SKM-1 (cell line): ENCODE data around the gene SMIM24.
"Not testable (repeated sequence)": the region's sequence is repeated elsewhere in the genome, so short reads cannot be mapped to it uniquely, and the experiment has no call there.

ENCODE experiments used
- DNase-seq: peaks from one replicate; lab custom pipeline; 2025; ENCODE audit not compliant: unreplicated experiment; lab: John Stamatoyannopoulos, UW

The SMIM24 gene

DNA sequence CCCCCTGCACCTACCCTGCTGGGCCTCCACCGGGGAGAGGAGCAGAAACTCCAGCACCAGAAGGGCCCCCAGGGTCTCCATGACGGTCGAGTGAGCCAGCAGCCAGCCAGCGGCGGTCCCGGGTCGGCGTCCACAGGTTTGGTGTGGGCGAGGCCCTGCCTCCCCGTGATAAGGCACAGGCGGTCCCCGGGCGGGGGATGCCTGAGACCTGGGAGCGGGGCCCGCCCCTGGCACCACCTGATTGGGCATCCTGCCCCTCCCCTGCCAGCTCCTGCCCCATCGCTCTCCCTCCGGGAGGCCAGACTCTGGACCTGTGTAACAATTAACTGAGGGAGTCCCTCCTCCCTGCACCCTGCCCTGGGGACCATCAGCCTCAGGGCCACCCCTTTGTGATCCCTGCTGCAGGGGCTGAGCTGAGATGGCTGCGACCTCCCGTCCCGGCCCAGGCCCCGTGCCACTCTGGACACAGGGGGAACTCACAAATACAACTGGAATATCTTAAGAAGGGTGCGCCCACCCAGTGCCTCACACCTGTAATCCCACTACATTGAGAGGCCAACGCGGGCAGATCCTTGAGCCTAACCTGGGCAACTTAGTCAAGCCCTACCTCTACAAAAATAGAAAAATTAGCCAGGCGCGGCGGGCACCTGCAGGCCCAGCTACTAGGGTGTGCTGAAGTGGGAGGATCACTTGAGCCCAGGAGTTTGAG lies at the start of gene SMIM24:
Gene SMIM24, minus strand, starts transcription at position 143 of the 709 bp plus-strand sequence. Its CDS starts 62 bp downstream, at position 81.
- no peak for DNase-seq

DNA sequence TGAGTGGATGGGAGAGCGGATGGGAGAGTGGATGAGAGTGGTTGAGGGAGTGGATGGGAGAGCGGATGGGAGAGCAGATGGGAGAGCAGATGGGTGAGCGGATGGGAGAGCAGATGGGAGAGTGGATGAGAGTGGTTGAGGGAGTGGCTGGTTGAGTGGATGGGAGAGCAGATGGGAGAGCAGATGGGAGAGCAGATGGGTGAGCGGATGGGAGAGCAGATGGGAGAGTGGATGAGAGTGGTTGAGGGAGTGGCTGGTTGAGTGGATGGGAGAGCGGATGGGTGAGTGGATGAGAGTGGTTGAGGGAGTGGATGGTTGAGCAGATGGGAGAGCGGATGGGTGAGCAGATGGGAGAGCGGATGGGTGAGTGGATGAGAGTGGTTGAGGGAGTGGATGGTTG lies 49.0 kb upstream of the SMIM24 start:
- DNase-seq, result not testable (repeated sequence)

DNA sequence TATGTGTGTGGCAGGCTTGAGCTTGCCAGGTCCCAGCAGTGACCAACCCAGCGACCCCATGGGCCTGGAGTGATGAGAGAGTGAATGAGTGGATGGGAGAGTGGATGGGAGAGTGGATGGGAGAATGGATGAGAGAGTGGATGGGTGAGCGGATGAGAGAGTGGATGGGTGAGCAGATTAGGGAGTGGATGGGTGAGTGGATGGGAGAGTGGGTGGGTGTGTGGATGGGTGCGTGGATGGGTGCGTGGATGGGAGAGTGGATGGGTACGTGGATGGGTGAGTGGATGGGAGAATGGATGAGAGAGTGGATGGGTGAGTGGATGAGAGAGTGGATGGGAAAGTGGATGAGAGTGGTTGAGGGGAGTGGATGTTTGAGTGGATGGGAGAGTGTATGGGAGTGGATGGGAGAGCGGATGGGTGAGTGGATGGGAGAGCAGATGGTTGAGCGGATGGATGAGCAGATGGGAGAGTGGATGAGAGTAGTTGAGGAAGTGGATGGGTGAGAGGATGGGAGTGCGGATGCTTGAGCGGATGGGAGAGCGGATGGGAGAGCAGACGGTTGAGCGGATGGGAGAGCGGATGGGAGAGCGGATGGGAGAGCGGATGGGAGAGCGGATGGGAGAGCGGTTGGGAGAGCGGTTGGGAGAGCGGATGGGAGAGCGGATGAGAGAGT lies 48.4 kb upstream of the SMIM24 start:
- no peak for DNase-seq

DNA sequence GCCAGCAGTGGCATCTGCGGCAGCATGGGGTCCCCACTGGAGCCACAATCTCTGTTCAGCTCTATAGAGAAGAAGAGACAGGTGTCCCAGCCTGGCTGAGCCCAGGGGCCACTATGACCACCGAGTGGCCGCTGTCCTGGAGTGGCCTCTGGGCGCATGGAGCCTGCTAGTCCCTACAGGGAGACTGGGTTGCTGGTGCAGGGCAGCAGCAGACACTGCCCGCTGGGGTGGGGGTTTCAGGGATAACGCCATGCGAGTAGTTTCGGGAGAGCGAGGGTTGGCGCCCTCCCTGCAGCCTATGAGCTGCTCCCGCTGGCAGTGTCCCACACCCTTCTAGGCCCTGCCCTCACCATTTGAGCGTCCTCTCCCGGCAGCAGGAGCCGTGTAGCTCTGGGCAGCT lies 47.8 kb upstream of the SMIM24 start:
- no peak for DNase-seq

DNA sequence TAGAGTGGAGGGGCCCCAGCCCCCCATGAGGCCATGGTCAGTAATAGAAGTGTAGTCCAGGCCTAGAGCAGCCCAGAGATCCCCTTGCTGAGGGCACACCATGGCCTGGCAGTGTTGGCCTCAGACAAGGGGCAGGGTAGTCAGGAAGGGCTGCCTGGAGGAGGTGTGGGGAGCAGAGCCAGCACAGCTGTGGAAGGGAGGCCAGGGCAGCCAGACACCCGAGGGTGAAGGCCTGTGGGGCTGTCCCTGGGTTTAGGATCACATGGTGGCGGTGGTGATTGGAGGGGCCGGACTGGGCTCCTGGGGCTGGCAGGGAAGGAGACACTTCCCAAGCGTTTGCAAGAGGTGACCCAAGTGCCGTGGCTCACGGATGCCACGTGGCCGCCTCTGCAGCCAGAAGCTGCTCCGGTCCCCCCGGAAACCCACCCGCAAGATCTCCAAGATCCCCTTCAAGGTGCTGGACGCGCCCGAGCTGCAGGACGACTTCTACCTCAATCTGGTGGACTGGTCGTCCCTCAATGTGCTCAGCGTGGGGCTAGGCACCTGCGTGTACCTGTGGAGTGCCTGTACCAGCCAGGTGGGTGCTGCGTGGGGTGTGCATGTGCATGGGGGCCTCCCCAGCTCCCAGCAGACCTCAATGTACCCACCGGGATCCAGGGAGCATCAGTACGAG lies 47.0 kb upstream of the SMIM24 start:
- no peak for DNase-seq

DNA sequence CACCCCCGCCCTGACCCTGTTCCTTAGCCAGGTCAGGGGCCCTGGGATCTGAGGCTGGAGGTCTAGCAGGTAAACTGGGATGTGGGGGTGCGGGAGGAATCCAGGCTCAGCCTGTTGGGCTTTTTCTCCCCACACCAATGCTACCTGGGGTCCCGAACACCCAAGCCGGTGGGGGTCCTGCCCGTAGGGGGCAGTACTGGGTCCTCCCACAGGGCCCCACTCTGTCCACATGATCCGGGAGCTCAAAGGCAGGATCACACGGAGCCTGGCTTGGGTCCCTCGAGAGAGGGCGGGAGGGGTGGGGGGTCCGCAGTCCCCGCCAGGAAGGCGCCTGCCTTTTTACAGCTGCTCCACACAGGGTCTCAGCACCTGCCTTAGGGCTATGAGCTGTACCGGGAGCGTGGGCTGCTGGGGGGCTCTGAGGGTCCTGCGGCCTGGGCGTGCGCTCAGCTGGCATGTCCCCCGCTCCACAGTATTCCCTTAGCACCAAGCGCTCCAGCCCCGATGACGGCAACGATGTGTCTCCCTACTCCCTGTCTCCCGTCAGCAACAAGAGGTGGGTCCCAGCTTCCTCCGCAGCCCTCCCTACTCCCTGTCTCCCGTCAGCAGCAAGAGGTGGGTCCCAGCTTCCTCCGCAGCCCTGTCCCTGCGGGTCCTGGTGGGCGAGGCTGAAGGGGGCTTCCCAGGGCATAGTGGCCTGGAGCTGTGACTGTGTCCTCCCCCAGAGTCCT lies 46.3 kb upstream of the SMIM24 start:
- no peak for DNase-seq

DNA sequence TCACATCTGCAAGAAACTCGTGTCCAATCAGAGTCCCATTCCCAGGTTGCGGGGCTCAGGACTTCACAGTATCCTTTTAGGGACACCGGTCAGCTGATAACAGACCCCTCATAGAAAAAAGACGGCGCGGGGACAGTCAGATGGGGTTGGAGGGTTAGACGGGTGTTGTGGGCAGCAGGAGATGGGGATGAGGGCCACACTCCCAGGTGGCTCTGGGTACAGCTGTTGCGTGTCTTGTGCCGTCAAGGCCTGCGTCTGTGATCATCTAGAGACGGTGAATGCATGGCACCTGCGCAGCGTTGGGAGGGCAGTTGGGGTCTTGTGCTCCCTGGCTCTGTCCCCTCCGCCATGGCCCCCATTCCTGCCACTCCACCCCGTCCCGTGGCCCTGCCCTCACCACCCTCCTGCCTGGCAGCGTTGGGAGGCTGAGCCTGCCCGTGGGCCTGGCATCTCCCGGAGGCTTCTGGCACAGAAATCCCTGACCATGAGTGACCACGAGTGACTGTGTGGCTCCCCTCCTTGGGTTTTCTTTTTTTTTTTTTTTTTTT lies 44.7 kb upstream of the SMIM24 start:
- DNase-seq, result no peak

DNA sequence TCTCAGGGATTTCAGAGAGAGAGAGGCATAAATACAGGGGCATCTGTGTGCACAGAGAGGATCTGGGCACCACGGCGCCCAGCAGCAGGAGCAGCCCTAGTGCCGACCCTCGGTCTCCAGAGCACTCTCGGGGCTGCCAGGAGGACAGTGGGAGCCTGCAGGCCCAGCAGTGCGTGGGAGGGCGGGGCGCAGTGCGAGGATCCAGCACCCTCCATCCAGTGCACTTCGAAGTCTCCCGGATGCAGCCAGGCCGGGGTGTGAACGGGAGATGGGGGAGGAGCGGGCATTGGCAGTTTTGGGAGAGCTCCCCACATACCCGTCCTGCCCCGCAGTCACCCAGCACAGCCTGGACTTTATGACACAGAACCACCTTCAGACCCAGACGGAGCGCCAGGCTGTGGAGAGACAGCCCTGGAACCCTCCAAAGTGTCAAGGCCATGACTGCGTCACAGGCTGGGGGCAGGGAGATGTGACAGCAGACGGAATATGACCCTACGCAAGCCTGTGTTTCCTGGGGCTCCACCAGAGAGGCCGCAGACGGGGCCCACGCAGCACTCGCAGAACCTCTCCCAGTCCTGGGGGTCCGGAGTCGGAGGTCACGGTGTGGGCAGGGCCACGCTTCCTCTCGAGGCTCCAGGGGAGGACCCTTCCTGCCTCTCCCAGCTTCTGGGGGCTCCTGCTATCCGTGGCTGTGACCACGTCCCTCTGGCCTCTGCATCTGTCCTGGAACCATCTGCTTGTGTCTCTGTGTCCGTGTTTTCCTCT lies 43.9 kb upstream of the SMIM24 start:
- DNase-seq, result no peak

DNA sequence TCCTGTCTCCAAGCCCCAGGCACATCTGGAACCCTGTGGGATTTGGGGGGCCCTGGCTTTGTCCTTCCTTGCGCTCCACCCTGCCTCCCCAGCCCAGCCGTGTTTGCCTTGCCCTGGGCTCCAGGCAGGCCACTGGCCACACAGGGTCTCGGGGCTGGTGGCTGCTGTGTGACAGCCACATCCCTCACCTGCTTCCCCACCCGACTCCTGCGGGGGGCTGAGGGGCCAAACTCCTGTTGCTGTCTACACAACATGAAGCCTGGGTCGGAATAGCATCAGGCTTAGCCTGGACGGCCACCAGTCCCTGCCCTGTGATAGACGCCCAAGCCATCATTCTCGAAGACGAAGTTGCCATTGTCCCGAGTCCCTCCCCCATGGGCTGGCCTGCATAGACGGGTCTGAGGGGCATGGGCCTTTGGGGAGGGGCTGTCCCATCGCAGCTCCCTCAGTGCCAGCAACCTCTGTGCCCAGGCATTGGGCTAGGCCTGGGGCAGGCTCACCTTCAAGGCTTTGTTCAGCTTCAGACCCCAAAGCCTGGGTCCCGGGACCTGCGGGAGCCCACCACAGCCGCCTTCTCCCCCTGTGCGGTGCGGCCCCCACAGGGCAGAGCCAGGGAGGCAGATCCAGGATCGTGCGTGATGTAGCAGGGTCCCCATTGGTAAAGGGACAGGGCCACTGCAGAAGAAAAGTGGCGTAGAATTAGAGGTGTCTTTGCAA lies 43.2 kb upstream of the SMIM24 start:
- DNase-seq, result no peak

DNA sequence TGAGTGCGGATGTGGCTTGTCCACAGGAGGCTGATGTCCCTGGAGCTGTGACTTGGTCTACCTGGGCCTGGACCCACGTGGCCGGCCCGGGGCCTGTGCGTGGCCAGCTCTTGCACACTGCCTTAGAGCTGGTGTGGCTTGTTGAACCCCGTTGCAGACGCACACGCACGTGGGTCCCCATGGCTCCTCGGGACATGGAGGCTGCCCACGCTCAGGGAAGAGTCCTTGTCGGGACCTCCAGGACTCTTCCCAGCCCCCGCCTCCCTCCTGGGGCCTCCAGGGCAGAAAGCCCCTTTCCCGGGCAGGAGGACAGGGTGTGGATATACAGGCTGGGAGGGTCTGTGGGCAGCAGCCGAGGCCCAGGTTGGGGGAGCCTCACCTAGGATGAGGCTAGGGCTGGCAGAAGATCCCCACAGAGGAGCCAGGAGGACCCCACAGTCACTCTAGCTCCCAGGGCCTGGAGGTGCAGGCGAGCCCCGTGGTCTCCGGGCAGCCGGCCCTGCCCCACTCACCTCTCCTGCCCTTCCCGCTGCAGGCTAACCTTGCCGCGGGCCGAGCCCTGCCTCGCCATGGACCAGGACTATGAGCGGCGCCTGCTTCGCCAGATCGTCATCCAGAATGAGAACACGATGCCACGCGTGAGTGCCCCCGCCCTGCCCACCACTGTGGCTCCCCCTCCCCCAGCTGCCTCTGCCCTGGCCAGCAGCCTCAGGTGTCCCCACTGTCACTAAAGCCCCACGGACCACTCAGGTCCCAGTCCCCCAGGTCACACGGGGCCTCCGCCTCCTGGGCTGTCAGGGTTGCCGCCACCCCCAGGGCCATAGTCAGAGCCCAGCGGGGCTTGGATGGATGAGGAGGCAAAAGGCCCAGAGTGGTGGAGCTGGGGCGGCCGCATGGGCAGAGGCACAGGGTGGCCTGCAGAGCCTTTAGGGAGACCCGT lies 42.4 kb upstream of the SMIM24 start:
- DNase-seq, result no peak

DNA sequence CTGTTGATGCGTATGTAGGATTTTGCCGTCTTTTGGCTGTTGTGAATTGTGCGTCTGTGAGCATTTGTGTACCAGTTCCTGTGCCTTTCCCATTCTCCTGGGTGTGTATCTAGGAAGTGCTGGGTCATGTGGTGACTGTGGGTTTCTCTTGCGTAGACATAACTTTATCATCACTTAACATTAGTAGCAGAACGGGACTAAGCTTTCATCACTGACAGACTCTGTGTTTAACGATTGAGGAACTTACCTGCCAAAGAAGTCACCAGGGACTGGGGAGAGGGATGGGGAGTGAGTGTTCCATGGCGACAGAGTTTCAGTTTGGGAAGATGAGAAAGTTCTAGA lies 40.8 kb upstream of the SMIM24 start:
- DNase-seq, result no peak

DNA sequence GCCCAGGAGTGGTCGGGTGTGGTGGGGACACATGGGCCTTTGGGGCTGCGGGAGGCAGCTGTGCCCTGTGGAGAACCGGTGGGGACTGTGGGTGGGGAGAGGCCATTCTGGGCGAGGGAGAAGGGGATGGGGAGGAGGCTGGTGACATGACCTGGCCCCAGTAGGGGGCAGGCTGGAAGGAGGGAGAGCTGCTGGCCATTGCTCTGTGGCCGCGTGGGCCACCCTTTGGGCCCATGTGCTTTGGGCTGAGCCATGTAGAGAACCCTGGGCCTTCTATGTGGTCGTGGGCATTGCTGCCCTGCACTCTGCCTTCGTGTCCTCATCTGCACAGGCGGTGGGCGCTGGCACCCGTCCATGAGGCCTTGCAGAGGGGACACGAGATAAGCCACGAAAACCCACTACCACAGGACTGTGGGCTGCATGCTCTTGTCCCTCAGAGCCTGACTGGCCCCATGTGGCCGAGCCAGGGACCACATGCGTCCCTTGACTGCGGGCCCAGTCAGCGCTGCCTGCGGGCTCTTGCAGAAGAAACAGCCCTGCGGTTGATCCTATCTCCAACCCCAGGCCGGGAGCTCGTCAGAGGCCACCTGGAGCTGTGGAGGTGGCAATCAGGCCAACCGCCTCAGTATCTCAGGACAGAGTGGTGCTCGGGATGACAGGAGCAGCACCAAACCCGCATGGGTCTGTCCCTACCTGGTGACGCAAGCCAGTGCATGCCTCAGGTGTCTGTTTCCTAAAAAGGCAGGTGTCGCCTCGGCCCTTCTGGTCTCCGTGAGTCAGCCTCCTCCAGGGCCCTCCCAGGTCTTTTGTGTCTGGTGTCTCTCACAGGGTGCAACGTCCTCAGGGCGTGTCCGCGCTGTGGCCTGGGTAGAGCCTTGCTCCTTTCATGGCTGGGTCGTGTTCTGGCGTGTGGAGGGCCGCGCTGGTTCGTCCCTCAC lies 40.1 kb upstream of the SMIM24 start:
- DNase-seq, result no peak

DNA sequence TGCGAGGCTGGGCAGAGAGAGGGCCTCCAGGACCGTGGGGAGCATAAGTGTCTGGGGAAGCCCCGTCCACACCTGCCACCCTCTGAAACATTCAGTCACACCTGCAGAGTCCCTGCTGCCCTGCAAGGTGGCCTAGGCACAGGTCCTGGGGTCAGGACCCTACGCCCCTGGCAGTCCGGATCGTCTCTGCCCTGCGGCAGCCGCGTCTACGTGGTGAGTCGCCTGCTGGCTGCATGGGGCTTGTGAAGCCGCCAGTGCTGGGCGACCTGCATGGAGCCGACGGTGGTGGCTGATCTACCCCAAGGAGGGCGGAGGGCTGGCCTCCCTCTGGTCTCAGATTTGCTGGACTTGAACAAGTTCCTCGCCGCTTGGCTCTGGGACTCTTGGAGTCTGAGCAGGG lies 38.8 kb upstream of the SMIM24 start:
- DNase-seq, result no peak

DNA sequence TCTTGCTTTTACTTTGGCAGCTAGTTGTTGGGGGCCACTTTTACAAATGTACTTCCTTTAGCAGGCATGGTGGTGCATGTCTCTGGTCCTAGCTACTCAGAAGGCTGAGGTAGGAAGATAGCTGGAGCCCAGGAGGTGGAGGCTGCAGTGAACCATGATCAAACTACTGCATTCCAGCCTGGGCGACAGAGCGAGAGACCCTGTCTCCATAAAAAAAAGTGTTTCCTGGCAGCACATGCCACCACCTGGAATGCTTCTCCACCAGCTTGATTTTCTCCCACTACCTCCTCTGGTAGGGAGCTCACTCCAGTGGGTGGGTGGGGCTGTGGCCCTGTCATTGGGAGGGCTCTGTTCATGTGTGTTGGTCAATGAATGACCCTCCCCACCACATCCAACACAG lies 38.3 kb upstream of the SMIM24 start:
- DNase-seq, result no peak

DNA sequence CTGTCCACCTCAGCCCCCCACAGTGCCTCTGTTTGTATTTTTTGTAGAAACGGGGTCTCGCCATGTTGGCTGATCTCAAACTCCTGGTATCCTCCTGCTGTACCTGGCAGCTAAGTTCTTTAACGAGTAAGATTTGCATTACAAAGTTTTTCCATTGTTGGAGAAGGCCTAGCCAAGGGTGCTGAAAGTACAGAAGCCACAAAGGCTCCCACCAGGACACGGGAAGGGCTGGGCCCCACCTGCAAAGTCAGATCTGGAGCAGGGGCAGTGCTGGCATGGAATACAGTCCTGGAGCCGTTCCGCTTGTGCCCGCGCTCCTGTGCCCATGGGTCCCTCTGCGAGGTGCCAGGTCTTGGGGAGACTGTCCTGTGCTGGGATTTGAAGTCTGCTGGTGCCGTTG lies 37.9 kb upstream of the SMIM24 start:
- DNase-seq, result no peak

DNA sequence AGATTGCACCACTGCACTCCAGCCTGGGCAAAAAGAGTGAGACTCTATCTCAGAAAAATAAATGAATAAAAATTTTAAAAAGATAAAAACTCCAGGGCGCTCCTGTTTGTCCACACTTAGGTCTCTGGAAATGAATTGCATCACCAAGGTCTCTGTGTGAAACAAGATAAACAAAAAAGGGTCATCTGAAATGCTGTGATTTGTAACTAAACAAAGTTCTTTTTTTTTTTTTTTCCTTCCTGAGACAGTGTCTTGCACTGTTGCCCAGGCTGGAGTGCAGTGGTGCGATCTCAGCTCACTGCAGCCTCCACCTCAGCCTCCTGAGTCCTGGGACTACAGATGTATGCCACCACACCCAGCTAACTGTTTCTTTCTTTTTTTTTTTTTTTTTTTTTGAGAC lies 37.3 kb upstream of the SMIM24 start:
- no peak for DNase-seq

DNA sequence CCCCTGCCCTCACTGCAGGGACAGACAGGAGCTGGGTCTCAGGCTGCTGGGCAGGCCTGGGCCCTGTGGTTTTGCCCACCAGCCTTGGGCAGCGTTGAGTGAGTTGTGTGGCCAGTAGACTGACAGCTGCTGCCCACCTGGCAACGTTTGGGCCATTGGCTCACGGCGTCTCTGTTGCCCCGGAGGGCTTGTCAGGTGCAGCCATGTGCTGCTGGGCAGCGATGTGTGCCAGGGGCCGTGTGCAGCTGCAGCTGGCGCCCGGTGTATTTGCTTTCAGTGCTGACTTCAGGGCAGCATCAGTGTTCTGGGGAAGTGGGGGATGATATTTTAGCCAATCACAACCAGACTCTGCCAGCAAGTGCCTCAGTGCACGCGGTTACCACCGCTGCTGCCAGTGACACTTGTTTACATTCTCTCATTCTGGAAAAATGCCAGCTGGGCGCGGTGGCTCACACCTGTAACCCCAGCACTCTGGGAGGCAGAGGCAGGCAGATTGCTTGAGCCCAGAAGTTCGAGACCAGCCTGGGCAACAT lies 36.4 kb upstream of the SMIM24 start:
- no peak for DNase-seq
